Fibroblast of peridontal ligament (primary cell): ENCODE results near the gene MEX3B.
"Not testable (repeated sequence)": the region's sequence is repeated elsewhere in the genome, so short reads cannot be mapped to it uniquely, and the experiment has no call there.

Source experiments
- DNase-seq: peaks from one replicate; pipeline ENCODE4 v3.0.0-alpha.2; 2010; ENCODE audit errors: extremely low read depth

MEX3B gene

GRCh38 chr15:82005239-82005638, 40.6 kb downstream of the MEX3B start:
- DNase-seq: no peak

- DNase-seq: no peak
These were observed 41.9 kb downstream of the MEX3B start for GRCh38 chr15:82003916-82004315.

GRCh38 chr15:81995081-81995480, 50.7 kb downstream of the MEX3B start:
- not testable (repeated sequence) for DNase-seq

- no peak for DNase-seq
These were observed 53.3 kb downstream of the MEX3B start for GRCh38 chr15:81992523-81992922.
